Lower leg skin (tissue), 4 donors: ENCODE measurements around the gene DGLUCY. TPM values are rescaled to one million over a fixed set of nuclear protein-coding genes. Genes with fewer than 3 reads are reported as not detected.

ENCODE experiments used
- DNase-seq, 2 donors: peaks; one replicate each; pipeline ENCODE4 v3.0.0-alpha.2; 2019; ENCODE audit warnings: low spot score in 2 of 2
- H3K4me3 ChIP-seq: fragments of 200-600 bp; sonication (generic); 2 replicates; pipeline ENCODE4 v1.5.1; 2017; ENCODE audit warnings: mild to moderate bottlenecking, low read depth; ENCODE audit not compliant: poor library complexity, severe bottlenecking
- POLR2A ChIP-seq, 2 donors: fragments of 450-650 bp; IDR thresholded peaks; one replicate each; pipeline ENCODE4 v1.6.1; 2016 to 2017; ENCODE audit warnings: antibody characterized with exemption in 2 of 2, mild to moderate bottlenecking in 1 of 2, moderate library complexity in 1 of 2
- WGBS, 2 donors: methylation state at CpG; one replicate each; pipeline ENCODE4 v1.1.5; 2018; 5-methylcytosine and 5-hydroxymethylcytosine counted together
- intact Hi-C: fragments of 100-400 bp; cut with DNase I; formaldehyde crosslinking; loops from one replicate; pipeline ENCODE4 v1.15.0; 2023; ENCODE audit warnings: low total_unique reads
- total RNA-seq, 4 donors: library from RNA; depleted of rRNA; stranded (reverse); fragments of >200 nt; gene quantifications; one replicate each; pipeline ENCODE4 v1.1.0, GENCODE V29; 2016
- TF ChIP-seq, protein P1 (sequence below), 3 donors: fragments of 450-650 bp; IDR thresholded peaks; one replicate each; pipeline ENCODE4 v1.5.1; 2016; ENCODE audit warnings: antibody characterized with exemption in 3 of 3, mild to moderate bottlenecking in 3 of 3, moderate library complexity in 2 of 3

DGLUCY gene
- total RNA-seq, 4 donors from 2014 or later: 27.8 to 65.0 (median 61.3) TPM

DNA sequence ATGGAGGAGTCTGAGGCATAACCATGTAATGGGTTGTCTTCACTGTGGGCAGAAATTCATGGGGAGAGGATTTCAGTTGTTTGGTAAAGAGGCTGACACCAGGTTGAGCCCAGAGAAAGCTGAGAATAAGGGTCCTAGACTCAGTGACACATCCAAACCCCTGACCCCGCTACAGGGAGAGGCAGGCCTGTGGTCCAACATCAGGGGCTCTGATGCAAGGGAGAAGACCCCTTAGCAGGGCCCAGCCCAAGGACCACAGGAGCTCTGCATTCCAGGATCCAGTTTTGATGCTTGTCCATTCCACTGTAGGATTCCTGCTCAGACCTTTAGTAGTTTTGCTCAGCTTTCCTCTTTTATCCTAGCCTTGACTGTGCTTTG lies 115.1 kb downstream of the DGLUCY start:
- TF ChIP-seq POLR2A (IDR thresholded peaks at IDR 0.05): no peak
- TF ChIP-seq, protein P1, sequence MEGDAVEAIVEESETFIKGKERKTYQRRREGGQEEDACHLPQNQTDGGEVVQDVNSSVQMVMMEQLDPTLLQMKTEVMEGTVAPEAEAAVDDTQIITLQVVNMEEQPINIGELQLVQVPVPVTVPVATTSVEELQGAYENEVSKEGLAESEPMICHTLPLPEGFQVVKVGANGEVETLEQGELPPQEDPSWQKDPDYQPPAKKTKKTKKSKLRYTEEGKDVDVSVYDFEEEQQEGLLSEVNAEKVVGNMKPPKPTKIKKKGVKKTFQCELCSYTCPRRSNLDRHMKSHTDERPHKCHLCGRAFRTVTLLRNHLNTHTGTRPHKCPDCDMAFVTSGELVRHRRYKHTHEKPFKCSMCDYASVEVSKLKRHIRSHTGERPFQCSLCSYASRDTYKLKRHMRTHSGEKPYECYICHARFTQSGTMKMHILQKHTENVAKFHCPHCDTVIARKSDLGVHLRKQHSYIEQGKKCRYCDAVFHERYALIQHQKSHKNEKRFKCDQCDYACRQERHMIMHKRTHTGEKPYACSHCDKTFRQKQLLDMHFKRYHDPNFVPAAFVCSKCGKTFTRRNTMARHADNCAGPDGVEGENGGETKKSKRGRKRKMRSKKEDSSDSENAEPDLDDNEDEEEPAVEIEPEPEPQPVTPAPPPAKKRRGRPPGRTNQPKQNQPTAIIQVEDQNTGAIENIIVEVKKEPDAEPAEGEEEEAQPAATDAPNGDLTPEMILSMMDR (IDR thresholded peaks at IDR 0.05): no peak
- intact Hi-C loops: no loop called here
- no peak overlapping the region for H3K4me3 ChIP-seq
- DNase-seq: no peak
- 100% methylated on average over 1 of the region's 1 CpG for WGBS, 2 donors

DNA sequence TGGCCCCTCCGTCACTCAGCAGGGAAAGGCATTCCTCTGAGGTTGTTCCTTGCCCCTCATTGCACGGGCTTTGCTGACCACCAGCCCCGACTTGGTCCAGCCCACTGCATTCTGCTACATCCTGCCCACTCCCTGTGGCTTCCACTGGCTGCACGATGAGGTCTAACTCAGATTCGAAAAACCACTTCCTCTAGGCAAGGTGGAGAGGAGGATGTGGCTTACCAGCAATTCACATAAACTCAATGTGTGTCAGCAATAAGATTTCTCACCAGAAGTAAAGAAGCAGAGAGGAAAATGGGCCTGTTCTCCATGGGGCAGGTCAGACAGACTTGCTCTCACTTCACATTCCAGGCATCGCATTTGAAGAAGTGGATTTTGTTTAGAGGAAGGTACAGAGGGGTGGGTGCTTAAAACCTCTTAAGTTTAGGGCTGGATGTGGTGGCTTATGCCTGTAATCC lies 115.9 kb downstream of the DGLUCY start:
- 66 to 73% methylated on average over 6 of the region's 6 CpGs for WGBS, 2 donors

DNA sequence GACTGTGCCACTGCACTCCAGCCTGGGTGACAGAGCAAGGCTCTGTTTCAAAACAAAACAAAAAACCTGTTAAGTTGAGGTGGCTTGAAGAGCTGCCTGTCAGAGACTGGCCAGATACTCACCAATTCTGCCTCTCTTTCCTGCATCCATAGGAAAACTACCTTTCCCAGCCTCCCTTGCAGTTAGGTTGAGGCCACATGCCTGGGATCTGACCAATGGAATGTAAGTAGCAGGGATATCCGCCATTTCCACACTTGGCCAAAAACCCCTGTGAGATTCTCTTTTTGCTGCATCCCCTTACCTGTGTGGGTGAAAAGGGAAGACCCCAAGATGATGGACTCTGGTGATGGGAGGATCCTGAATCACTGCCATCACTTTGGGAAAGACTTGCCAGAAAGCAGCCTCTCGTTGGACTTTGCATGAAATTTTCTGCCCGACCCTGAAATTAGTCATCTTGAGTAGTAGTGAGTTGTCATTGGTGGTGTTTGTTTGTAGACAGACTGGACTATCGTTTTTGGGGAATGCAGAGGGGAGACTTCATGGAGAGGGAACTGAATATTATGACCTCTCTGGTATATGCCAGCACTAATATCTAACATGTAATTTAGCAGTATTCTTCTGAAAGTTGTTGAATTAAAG lies 116.6 kb downstream of the DGLUCY start:
- TF ChIP-seq, protein P1 (IDR thresholded peaks at IDR 0.05): no peak
- no peak for TF ChIP-seq POLR2A (IDR thresholded peaks at IDR 0.05)
- no peak for DNase-seq
- WGBS, 2 donors: 72 to 84% methylated on average over 4 of the region's 4 CpGs
- intact Hi-C loops: no loop called here
- H3K4me3 ChIP-seq: no peak overlapping the region

More for the DNA sequence above, 115.9 kb downstream of the DGLUCY start:
- no peak for DNase-seq
- no peak overlapping the region for H3K4me3 ChIP-seq
- TF ChIP-seq POLR2A (IDR thresholded peaks at IDR 0.05): no peak
- TF ChIP-seq, protein P1 (IDR thresholded peaks at IDR 0.05): no peak
- intact Hi-C loops: no loop called here

DNA sequence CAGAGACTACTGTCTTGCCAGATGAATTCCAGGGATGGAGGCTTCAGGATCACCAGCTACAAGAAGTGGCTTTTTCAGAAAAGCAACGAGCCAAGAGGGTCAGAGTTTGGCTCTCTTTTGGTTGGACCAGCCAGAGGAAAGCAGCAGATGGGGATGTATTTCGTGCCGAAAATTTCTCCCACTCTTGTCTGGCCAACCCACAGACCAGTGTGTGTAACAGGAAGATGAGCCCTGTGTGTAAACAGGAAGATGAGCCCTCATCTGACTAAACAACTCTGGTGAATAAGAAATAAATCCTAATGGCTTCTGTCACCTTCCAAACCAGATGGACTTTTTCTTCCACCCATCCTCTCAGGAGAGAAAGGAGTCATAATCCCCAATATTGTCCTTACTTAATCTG lies 117.6 kb downstream of the DGLUCY start:
- intact Hi-C loops: no loop called here
- TF ChIP-seq, protein P1 (IDR thresholded peaks at IDR 0.05): no peak
- no peak for TF ChIP-seq POLR2A (IDR thresholded peaks at IDR 0.05)
- WGBS, 2 donors: 81 to 83% methylated on average over 3 of the region's 3 CpGs
- H3K4me3 ChIP-seq: no peak overlapping the region
- DNase-seq: no peak

DNA sequence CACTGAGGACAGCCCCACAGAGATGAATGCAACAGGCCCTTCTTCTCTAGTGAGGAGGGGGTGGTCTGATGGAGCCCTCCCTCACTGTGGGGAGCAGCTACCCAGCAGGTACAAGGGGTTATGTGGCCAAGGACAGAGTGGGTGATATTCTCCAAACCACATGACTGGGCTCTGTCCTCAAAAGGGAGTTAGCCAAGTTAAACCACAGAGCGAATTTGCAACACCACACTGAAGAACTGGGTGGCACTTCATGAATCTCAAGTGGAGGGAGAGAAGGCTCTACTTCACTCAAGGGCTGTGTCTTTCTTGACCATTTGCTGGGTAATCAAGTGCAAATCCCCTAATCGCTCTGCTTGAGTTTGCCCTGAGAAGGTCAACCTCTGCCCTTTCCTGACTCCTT lies 118.2 kb downstream of the DGLUCY start:
- intact Hi-C loops: no loop called here
- no peak for DNase-seq
- 77 to 96% methylated on average over 2 of the region's 2 CpGs for WGBS, 2 donors
- no peak overlapping the region for H3K4me3 ChIP-seq
- TF ChIP-seq, protein P1 (IDR thresholded peaks at IDR 0.05): no peak
- TF ChIP-seq POLR2A (IDR thresholded peaks at IDR 0.05): no peak

DNA sequence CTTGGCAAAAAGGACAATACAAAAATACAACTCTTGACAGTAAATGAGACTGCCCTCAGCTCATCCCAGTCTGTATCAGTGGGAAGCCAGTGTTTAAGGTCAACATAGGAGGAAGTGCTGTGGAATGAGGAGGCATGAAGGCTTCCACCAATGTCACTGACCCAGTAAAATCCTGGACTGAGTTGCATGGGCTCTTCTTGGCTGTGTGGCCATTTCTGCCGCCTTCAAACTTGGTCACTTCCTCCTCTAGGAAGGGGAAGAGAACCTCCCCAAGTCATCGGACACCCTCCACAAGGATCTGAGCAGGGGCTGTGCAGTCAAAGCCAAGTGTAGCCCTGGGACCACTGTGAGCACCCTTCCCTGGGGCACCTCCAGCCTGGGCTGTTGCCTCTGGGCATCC lies 118.7 kb downstream of the DGLUCY start:
- 92 to 95% methylated on average over 2 of the region's 2 CpGs for WGBS, 2 donors
- no peak for DNase-seq
- TF ChIP-seq POLR2A (IDR thresholded peaks at IDR 0.05): no peak
- TF ChIP-seq, protein P1 (IDR thresholded peaks at IDR 0.05): no peak
- intact Hi-C loops: no loop called here
- no peak overlapping the region for H3K4me3 ChIP-seq
